Mucosa of stomach (tissue), 1 donor: ENCODE data around the gene KCP.

Experiments used
- H3K27me3 ChIP-seq: one replicate; pipeline ENCODE4 v1.7.0; 2013; ENCODE audit warnings: mild to moderate bottlenecking, low read length; ENCODE audit not compliant: control insufficient read depth, insufficient read depth
- H3K36me3 ChIP-seq: one replicate; pipeline ENCODE4 v1.7.0; 2013; ENCODE audit warnings: low read length; ENCODE audit not compliant: control insufficient read depth, insufficient read depth
- H3K4me1 ChIP-seq: one replicate; pipeline ENCODE4 v1.7.0; 2013; ENCODE audit warnings: mild to moderate bottlenecking, low read length; ENCODE audit not compliant: control insufficient read depth, insufficient read depth
- H3K4me3 ChIP-seq: one replicate; pipeline ENCODE4 v1.7.0; 2013; ENCODE audit warnings: low read length
- H3K9ac ChIP-seq: one replicate; pipeline ENCODE4 v1.7.0; 2013; ENCODE audit warnings: mild to moderate bottlenecking, low read length, moderate library complexity
- H3K9me3 ChIP-seq: one replicate; pipeline ENCODE4 v1.7.0; 2013; ENCODE audit warnings: mild to moderate bottlenecking, low read length, moderate library complexity; ENCODE audit not compliant: control insufficient read depth
- donor health status: Pancreatic carcinoma.

The KCP gene

DNA sequence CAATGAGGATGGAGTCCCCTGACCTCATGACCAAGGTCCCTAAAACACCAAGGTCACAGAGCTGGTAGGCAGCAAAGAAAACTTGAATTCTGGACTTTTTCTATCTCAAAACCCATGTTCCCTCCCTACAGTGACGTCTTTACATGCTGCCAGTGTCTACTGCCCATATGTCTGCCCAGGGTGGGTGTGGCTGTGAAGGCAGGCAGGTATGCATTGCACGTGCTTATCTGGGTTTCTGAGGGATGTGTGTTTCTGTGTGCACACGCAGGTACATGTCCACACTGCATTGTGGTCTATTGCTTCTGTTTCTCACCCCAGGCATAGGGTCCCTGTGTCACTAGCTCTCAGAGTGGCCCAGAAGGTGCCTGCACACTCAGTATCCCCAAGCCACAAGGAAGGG is 34.4 kb downstream of the KCP start:
- Histone ChIP-seq H3K4me1 (peaks cover 9% of the 10 kb centered on the region), H3K9me3 (no peaks in the 10 kb centered on the region), H3K27me3 (peaks cover 5% of the 10 kb centered on the region), H3K9ac (no peak overlapping the region), H3K4me3 (no peak overlapping the region), H3K36me3 (no peaks in the 10 kb centered on the region)

DNA sequence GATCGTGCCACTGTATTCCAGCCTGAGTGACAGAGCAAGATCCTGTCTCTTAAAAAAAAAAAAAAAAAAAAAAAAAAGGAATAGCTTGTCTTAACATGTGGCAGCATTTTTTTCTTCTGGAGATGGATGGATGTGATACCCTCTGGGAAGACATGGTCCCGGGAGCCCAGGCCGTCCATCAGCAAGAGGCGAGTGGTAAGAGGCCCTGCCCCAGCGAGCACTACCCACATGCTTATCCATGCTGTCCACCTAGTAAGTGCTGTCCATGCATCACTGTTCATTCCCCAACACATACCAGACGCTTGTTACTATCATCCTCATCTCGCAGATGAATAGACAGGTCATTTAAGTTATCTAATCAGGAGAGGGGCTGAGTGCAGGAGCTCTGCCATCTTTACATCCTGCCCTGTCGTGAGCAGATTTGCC is 35.0 kb downstream of the KCP start:
- Histone ChIP-seq H3K4me1 (peaks cover 9% of the 10 kb centered on the region), H3K9ac (no peak overlapping the region), H3K9me3 (no peaks in the 10 kb centered on the region), H3K27me3 (peaks cover 10% of the 10 kb centered on the region), H3K36me3 (no peaks in the 10 kb centered on the region), H3K4me3 (no peak overlapping the region)

- Histone ChIP-seq H3K4me1 (peaks cover 16% of the 10 kb centered on the region), H3K36me3 (no peaks in the 10 kb centered on the region), H3K4me3 (no peak overlapping the region), H3K9me3 (no peaks in the 10 kb centered on the region), H3K27me3 (peaks cover 18% of the 10 kb centered on the region), H3K9ac (no peak overlapping the region)
Measured at GRCh38 chr7:128874140-128875031, 36.1 kb downstream of the KCP start.

GRCh38 chr7:128873234-128873633 is 37.3 kb downstream of the KCP start:
- peaks cover 18% of the 10 kb centered on the region for H3K27me3 ChIP-seq
- no peaks in the 10 kb centered on the region for H3K36me3 ChIP-seq
- H3K4me3 ChIP-seq = no peak overlapping the region
- no peaks in the 10 kb centered on the region for H3K9me3 ChIP-seq
- H3K4me1 ChIP-seq = peaks cover 24% of the 10 kb centered on the region
- H3K9ac ChIP-seq = no peak overlapping the region

DNA sequence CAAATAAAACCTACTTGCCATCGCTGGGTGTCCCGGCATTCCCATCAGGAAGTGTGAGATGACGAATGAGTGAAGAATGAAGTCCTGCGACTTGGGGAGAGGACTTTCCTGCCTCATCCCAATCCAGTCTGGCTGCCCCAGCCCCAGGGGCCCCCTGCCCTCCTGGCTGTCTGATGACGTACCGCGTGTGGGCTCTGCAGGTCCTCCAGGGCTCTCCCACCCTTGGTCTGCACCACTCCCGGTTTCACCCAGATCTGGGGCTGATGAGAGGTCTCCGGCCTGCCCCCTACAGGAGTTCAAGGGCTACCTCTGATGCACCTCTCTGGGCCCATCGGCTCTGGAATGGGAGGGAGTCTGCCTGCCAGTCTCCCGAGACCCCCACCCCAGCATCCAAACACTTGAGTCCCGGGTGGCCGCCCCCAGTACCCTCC is 38.1 kb downstream of the KCP start:
- Histone ChIP-seq H3K27me3 (peaks cover 18% of the 10 kb centered on the region), H3K4me3 (no peak overlapping the region), H3K36me3 (no peaks in the 10 kb centered on the region), H3K9ac (no peak overlapping the region), H3K4me1 (peaks cover 27% of the 10 kb centered on the region), H3K9me3 (no peaks in the 10 kb centered on the region)

GRCh38 chr7:128871050-128871449 is 39.5 kb downstream of the KCP start:
- peaks cover 18% of the 10 kb centered on the region for H3K27me3 ChIP-seq
- no peaks in the 10 kb centered on the region for H3K36me3 ChIP-seq
- H3K4me3 ChIP-seq = no peak overlapping the region
- H3K9ac ChIP-seq = no peak overlapping the region
- no peaks in the 10 kb centered on the region for H3K9me3 ChIP-seq
- peaks cover 19% of the 10 kb centered on the region for H3K4me1 ChIP-seq

GRCh38 chr7:128869944-128870285 is 40.6 kb downstream of the KCP start:
- Histone ChIP-seq H3K27me3 (peaks cover 18% of the 10 kb centered on the region), H3K4me3 (no peak overlapping the region), H3K36me3 (no peaks in the 10 kb centered on the region), H3K9me3 (no peaks in the 10 kb centered on the region), H3K4me1 (peaks cover 18% of the 10 kb centered on the region), H3K9ac (peak overlapping the region; percentile 35)

DNA sequence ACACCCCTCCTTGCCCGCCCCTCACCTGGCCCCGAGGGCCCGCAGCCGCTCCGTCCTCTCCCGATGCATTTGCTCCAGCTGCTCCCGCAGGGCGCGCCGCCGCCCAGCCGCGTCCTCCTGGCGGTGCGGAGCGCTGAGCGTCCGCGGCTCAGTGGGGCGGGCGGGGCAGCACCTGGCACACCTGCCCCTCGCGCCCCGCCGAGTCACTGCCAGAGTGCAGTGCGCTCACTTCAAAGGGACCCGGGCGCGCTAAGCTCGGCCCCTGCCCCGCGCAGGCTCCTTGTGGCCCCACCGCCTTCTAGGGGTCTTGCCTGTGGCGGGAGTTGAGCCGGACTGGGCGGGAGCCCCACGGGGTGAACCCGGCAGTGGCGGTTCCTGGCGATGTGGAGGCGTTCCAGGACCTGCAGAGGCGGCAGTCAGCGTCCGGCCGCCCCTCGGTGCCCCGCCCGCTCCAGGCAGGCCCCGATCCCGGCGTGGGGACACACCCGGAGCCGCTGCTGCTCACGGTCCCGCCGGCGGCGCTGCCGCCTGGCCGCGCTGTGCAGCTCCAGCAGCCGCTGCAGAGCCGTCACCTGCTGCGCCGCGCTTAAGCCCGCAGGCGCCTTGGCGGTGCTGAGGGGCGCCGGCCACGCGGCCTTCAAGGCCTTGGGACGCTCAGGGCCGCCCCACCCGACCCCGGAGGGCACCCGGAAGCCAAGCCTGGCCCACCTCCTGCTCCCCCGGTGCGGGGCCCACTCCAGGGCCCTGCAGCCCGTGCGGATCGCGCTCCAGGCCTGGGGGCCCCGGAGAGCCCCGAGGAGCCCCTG is 41.2 kb downstream of the KCP start:
- peaks cover 18% of the 10 kb centered on the region for H3K4me1 ChIP-seq
- H3K36me3 ChIP-seq = no peaks in the 10 kb centered on the region
- no peaks in the 10 kb centered on the region for H3K9me3 ChIP-seq
- peak overlapping the region; percentile 53 for H3K9ac ChIP-seq
- H3K27me3 ChIP-seq = peaks cover 18% of the 10 kb centered on the region
- no peak overlapping the region for H3K4me3 ChIP-seq

GRCh38 chr7:128868624-128869137 is 41.8 kb downstream of the KCP start:
- H3K4me1 ChIP-seq = peaks cover 23% of the 10 kb centered on the region
- peaks cover 18% of the 10 kb centered on the region for H3K27me3 ChIP-seq
- H3K9me3 ChIP-seq = no peaks in the 10 kb centered on the region
- H3K4me3 ChIP-seq = peak overlapping the region; percentile 8
- peak overlapping the region; percentile 53 for H3K9ac ChIP-seq
- H3K36me3 ChIP-seq = no peaks in the 10 kb centered on the region

GRCh38 chr7:128867842-128868623 is 42.5 kb downstream of the KCP start:
- Histone ChIP-seq H3K27me3 (peaks cover 18% of the 10 kb centered on the region), H3K9me3 (no peaks in the 10 kb centered on the region), H3K4me1 (peaks cover 27% of the 10 kb centered on the region), H3K36me3 (no peaks in the 10 kb centered on the region), H3K4me3 (no peak overlapping the region), H3K9ac (no peak overlapping the region)

DNA sequence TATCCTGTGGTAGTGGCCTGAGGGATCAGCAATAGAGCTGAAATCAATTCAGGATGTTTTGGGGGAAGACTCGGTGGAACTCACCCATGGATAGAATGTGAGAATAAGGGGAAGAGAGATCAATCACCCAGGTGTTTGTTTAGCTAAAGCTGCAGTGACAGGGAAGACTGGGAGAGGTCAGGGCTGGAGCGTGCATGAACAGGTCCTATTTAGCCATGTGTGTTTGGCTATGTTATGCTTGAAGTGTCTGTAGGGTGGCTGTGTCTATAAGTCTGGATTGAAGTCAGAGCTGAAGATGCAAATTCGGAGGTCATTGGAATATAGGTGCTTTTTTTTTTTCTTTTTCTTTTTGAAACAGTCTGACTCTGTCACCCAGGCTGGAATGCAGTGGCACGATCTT is 43.3 kb downstream of the KCP start:
- peaks cover 28% of the 10 kb centered on the region for H3K4me1 ChIP-seq
- no peaks in the 10 kb centered on the region for H3K9me3 ChIP-seq
- peaks cover 16% of the 10 kb centered on the region for H3K27me3 ChIP-seq
- no peaks in the 10 kb centered on the region for H3K36me3 ChIP-seq
- no peak overlapping the region for H3K9ac ChIP-seq
- no peak overlapping the region for H3K4me3 ChIP-seq
